HG02840 (cell line): ENCODE results near the gene FRMD4A.
"Not testable (repeated sequence)": the region's sequence is repeated elsewhere in the genome, so short reads cannot be mapped to it uniquely, and the experiment has no call there.

Experiments
- ATAC-seq: cut with Tn5 transposase; IDR thresholded peaks from one replicate; pipeline ENCODE4 v1.9.1; 2021; ENCODE audit warnings: mild to moderate bottlenecking, moderate library complexity, moderate number of reproducible peaks; ENCODE audit not compliant: unreplicated experiment, low FRiP score

Gene FRMD4A

GRCh38 chr10:13775786-13776775 is 554.6 kb downstream of the FRMD4A start:
- no peak for ATAC-seq

- ATAC-seq, result no peak
Observed at GRCh38 chr10:13774303-13774893, 556.3 kb downstream of the FRMD4A start.

- ATAC-seq, result no peak
Observed at GRCh38 chr10:13773496-13774170, 557.1 kb downstream of the FRMD4A start.

GRCh38 chr10:13773043-13773442 is 557.7 kb downstream of the FRMD4A start:
- ATAC-seq, result no peak

GRCh38 chr10:13771992-13772391 is 558.7 kb downstream of the FRMD4A start:
- no peak for ATAC-seq

GRCh38 chr10:13770760-13771493 is 559.8 kb downstream of the FRMD4A start:
- no peak for ATAC-seq

- ATAC-seq, result no peak
Observed at GRCh38 chr10:13769946-13770345, 560.8 kb downstream of the FRMD4A start.

- no peak for ATAC-seq
Observed at GRCh38 chr10:13767676-13768178, 563.0 kb downstream of the FRMD4A start.

GRCh38 chr10:13767148-13767547 is 563.6 kb downstream of the FRMD4A start:
- ATAC-seq, result not testable (repeated sequence)

GRCh38 chr10:13765641-13766341 is 564.9 kb downstream of the FRMD4A start:
- no peak for ATAC-seq

GRCh38 chr10:13761490-13762091 is 569.1 kb downstream of the FRMD4A start:
- no peak for ATAC-seq

- ATAC-seq, result no peak
Observed at GRCh38 chr10:13759168-13759567, 571.6 kb downstream of the FRMD4A start.

GRCh38 chr10:13758756-13759155 is 572.0 kb downstream of the FRMD4A start:
- no peak for ATAC-seq

- ATAC-seq, result no peak
Observed at GRCh38 chr10:13758312-13758711, 572.4 kb downstream of the FRMD4A start.

GRCh38 chr10:13754277-13754676 is 576.4 kb downstream of the FRMD4A start:
- ATAC-seq, result no peak

- ATAC-seq, result no peak
Observed at GRCh38 chr10:13751191-13751764, 579.4 kb downstream of the FRMD4A start.

GRCh38 chr10:13750299-13751190 is 580.2 kb downstream of the FRMD4A start:
- no peak for ATAC-seq

GRCh38 chr10:13745271-13745670 is 585.5 kb downstream of the FRMD4A start:
- no peak for ATAC-seq
